Ramos (cell line): Measurements from ENCODE around the gene ARHGEF7.

Experiments used
- in situ Hi-C: fragments of 300-500 bp; cut with MboI; formaldehyde crosslinking; loops from one replicate; pipeline ENCODE4 v1.14.3; 2022; ENCODE audit warnings: low sequenced_read_pairs; ENCODE audit not compliant: unreplicated experiment

ARHGEF7 gene

DNA sequence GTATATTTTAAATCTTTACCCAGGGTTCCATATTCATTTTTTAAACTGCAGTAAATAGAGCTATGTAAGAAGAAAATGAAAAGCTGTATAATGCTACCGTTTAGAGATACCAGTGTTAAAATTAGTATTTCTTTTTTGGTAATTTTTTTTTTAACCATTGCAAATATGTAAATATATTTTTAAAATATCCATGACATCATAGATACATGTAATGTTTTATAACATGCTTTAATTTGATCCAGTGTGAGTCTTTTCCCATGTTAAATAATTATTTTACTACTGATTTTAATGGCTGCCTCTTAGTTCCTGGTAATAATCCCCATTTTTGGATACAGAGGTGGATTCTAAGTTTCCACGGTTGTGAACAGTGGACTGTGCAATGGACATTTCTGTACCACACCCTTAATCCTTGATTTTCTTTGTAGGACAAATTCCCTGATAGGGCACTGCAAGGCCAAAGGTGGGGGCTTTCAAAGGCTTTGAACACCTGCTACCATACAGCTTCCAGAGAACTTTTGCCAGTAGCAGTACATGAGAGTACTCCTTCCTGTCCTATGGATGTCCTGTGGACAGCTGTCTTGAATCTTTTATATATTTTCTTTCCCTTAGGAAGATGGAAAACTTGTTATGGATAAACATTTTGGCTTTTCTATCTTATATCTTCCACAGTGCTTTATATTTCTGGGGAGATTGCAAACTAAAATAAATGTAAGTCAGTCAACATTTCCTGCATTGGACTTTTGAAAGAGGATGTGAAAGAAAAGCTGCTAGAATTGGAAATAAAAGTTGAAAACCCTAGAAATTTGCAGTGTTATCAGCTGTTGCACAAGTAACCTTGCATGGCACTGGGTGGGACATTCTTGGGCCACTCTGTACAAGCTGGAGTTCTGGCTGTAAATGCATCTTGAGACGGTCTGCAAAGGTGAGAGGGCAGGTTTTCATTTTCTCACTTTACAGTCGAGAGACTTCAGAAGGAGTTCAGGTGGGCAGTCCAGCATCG is 46.8 kb downstream of the ARHGEF7 start:
- in situ Hi-C loops, result no loop called here

DNA sequence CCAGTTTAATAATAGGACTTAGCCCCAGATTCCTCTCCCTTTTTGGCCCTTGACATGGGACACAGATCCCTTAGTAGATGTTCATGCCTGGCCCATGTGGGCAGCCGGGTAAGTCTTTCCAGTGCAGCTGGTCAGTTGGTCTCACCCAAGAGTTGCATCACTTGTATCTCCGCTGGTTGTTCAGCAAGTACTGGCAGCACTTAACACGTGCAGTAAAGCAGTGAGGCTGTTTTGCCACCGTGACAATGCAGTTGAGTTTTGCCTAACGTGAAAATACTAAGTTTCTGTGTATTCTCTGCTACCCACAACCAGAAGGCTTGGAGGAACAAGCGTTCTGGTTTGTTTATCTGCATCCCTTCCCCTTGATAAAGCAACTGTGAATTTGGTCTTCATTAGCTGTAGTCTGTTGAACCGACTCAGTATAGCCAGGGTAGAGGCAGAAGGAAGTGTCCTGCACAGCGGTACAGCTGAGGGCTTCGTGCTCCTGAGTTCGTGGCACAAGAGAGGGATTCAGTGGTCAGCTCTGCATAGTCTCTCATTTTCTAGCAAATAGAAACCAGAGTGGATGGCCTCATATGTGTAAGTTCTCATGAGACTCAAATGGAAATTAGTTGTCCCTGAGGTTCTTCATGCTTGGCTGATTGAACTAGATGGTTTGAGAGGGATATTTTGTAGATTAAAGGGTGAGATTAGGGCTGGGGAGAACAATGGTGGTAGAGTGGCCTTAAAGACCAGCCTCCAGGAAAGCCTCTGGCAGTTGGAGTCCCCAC is 50.3 kb downstream of the ARHGEF7 start:
- in situ Hi-C loops, result no loop called here

DNA sequence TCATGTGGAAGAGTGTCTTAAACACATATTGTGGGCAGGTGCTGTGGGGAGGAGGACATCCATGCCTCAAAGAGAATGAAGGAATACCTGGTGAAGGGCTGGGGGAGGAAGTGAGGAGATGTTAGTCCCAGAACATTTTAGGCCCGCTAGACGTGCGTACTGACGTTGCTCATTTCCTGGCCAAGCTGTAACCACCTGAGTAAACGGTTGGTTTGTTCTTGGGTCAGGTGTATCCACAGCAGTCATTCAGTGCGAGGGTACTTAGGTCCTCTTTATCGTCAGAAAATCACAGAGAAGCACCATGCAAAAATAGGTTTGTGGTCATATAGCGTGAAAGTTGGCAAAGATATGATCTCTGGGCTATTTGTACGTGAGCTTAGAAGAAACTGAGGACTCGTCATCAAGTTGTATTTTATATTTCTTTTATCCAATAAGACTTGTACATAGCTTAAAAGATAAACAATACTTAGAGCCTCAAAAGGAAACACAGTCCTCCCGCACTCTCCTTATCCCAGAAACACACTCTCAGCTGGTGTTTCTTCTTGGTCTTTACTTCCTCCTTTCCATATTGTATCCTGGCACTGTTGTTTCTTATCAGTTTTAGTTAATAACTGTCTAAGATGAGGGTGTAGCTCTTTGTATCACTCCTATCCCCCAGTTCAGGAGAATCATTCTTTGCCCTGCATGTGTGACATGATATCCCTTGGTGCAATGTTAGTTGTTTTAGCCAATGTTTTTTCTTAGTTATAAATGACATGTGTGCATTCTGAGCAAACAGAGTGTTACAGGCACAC is 52.0 kb downstream of the ARHGEF7 start:
- in situ Hi-C loops, result no loop called here

DNA sequence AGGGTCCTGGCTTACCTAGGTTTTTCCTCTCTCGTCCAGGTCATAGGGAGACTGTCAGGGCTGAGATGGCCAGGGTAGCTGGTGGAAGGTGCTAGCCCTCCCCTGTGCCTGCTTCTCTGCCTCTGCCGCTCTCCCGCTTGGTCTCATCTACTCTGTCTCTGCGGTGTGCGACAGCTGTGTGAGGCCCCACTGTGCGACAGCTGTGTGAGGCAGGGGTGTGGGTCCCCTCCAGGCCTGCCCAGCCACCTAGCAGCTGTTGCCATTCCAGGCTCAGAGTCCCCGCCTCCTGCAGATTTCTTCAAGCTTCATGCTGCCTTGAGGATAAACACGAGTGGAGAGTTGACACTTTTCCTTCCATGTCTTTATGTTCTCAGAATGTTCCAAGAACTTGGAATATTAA is 53.0 kb downstream of the ARHGEF7 start:
- in situ Hi-C loops, result no loop called here

DNA sequence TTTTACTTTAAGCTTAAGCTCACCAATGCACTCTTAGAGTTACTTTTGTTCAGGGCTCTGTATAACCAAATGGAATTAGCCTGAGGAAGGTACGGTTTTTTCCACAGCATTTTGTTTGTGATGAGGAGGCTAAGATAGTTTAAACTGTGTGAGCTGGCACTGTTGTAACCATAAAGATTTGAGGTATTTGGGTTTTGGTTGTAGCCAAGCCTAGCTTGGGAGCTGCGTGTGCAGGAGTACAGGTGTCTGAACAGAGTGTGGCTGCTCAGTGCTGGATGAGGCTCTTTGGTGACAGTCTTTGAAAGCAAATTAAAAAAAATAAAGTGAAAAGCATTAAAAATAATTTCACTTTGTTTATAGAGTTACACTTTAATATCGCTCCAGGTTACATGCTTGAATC is 56.0 kb downstream of the ARHGEF7 start:
- in situ Hi-C loops, result no loop called here

DNA sequence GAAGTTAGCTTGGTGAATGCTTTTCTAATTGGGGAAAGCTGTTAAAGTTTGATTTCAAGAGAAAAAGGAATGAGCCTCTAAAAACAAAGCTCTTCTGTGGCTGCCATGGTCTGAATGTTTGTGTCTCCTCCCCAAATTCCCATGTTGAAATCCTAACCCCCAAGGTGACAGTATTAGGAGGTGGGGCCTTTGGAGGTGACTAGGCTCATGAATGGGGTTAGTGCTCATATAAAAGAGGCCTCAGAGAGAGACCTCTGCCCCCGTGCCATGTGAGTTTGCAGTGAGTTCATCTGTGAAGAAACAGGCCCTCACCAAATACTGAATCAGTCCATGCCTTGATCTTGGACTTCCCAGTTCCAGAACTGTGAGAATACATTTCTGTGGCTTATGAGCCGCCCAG is 56.5 kb downstream of the ARHGEF7 start:
- in situ Hi-C loops, result no loop called here

DNA sequence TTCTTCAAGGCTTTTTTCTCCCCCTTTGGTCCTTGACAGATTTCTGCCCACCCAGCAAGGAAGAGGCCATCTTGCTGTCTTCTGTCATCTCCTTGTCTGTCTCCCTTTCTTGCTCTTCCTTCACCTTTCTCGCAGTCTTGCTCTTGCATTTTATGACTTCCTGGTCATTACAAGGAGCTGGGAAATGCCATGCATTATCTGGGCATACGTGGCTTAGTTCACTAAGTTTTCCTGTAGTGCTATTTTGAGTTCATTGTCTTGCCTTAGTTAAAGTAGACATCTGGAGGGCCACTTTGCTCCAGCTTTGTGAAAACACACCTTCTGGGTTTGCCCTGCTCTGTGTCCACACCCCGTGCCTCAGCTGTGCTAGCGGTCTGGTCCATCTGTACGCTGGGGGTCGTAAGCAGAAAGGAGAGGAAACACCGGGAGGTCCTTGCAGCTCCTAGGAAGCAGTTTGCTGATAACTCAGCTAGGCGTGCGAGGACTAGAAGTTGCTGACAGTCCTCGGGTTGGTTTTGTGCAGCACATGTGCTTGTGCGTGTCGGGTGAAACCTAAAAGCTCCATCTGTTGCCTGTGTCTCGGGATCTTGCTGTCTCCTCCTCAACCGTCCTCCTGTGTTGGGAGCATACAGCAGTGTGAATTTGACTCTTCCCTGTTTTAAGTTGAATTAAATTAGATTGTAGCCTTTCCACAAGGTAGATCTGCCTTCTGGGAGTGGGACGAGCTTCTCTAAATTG is 59.4 kb downstream of the ARHGEF7 start:
- in situ Hi-C loops, result loop anchor here (25.0 kb wide), 1 partner anchor 462 kb away; the partner anchor contains the start of genes CARS2 and ING1

DNA sequence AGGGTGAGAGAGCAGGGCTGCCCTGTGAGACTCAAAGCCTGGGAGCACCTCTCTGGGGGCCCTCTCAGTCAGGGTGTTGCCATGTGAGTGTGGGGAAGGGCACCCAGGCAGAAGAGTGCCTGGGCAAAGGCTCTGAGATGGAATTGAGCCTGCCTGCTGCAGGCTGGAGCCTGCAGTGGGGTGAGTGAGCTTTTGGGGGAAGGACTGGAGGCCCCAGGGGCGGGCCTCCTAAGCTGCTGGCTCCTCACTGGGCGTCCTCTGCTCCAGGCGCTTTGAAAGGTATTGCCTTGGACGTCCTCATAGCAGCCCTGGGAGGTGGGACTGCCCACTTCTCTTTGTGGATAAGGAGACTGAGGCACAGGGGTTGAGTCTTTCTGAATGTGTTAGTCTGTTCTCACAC is 60.3 kb downstream of the ARHGEF7 start:
- in situ Hi-C loops, result loop anchor here (25.0 kb wide), 1 partner anchor 463 kb away; the partner anchor contains the start of genes CARS2 and ING1

DNA sequence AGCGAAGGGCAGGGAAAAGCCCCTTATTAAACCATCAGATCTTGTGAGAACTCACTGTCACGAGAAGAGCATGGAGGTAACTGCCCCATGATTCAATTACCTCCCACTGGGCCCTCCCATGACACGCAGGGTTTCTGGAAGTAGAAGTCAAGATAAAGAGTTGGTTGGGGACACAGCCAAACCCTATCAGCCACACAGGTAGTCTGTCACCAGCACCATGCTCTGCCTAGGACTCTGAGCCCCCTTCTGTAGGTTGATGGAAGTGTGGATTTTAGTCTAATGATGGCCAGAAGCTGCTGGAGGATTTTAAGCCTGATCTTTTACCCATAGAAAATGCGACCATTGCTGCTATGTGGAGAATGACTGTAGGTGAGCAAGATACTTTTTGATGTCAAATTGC is 60.8 kb downstream of the ARHGEF7 start:
- in situ Hi-C loops, result loop anchor here (25.0 kb wide), 1 partner anchor 464 kb away; the partner anchor contains the start of genes CARS2 and ING1

DNA sequence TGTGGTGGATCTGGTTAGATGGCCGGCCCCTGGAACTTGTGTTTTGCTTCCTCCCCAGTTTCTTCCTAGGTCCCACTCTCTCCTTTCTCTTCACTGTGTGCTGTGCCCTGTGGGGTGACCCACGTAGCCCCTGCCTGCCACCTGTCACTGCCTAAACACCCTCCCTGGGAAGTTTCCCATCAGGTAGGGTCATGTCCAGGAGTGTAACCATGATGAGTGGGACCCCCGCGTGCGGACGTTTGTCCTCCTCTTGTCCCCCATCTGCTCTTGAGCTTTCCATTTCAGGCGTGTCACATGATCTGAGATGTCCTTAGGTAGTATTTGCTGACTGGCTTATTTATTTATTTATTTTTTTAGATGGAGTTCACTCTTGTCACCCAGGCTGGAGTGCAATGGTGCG is 61.3 kb downstream of the ARHGEF7 start:
- in situ Hi-C loops, result loop anchor here (25.0 kb wide), 1 partner anchor 464 kb away; the partner anchor contains the start of genes CARS2 and ING1

DNA sequence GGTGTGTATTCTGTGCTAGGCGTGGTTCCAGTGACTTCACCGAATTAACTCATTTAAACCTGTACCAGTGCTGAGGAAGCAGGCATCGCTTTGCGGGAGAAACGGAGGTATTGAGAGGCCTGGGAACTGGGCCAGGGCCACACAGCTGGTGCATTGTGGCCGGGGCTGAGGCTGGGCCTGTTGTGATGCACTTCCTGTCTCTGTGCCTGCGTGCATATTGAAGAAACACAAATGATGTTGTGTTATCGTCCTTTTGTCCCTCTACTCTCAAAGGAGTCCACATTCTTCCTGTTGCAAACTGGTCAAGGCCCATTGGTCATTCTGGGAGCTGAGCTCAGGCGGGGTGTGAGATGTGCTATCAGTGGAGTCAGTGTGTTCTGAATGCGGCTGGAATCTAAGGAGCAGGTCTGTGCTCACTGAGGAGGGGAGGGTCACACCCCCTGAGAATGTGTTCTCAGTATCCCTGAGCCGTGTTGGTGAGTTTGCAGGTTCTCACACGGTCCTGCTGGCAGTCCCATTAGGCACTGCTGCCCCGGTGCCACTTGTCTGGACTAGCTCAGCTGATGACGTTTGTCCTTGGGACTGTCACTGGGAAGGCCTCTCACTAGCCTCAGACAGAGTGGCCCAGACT is 62.1 kb downstream of the ARHGEF7 start:
- in situ Hi-C loops, result loop anchor here (25.0 kb wide), 1 partner anchor 465 kb away; the partner anchor contains the start of genes CARS2 and ING1

DNA sequence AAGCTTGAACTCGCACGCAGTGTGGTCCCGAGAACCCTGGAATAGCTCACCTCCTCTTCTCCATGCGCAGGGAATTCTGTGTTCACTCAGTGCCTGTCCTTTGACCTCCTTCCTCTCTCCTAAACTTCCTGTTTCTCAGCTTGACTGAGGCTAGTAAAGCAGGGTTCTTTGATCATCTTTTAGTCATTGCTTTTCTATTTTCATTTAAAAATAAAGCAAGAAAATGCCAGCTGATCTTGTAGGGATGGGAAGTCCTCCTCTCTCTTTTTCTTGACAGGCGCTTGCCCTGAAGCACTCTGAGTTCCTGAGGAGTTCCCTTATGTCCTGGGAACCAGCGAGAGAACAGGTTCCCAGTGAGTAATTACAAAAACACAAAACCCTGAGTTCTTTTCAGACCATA is 62.8 kb downstream of the ARHGEF7 start:
- in situ Hi-C loops, result loop anchor here (25.0 kb wide), 1 partner anchor 466 kb away; the partner anchor contains the start of genes CARS2 and ING1

DNA sequence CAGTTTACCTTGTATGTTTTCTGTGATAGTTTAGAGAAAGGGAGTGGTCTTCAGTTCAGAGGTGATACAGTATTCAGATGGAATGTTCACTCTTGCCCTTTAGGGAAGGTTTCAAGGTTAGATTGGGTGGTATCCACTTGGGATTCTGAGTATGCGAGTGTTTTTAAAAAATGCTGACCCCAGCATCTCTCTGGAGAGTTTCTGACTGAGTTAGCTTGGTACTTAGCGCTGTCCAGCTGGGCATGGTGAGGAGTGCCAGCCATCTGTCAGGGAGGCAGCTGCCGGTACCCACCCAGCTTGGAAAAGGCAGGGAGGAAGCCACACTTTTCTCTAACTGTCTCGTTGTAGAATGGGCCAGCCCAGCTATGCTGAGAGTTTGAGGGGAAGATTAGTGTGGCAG is 63.3 kb downstream of the ARHGEF7 start:
- in situ Hi-C loops, result loop anchor here (25.0 kb wide), 1 partner anchor 466 kb away; the partner anchor contains the start of genes CARS2 and ING1

DNA sequence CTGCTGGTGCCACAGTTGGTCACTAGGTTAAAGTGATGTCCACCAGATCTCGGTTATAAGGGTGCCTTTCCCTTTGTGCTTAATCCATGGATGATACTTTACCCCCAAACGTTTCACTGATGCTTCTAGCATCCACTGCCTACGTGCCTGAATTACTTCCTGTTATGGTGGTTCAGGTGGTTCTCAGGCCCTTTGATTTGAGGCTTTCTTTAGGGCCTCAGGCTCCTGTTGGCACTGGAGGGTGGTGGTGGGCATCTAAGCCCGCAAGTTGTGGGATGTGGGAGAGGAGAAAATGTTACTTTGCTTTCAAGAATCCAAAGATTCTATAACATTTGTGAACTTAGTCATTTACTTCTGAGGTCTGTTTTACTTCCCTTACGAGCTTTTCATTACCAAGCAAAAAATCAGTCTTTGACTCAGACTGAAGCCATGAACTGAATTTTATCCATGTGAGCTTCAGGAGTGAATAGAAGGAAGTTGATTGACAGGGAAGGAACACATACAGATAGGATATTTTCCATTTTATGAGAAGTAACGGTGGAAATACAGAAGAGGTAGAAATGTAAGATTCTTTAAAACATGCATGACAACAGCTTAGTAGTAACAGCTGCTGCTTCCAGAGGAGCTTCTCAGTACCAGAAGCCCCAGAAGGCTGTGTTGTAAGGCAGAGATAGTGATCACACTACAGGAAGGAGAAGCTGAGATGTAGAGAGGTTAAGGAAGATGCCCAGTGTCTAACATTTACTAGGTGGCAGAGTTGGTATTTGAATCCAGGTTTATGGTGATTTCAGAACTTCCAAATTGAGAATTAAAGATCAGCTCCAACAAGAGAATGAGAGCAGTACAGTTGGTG is 65.0 kb downstream of the ARHGEF7 start:
- in situ Hi-C loops, result loop anchor here (25.0 kb wide), 1 partner anchor 468 kb away; the partner anchor contains the start of genes CARS2 and ING1

DNA sequence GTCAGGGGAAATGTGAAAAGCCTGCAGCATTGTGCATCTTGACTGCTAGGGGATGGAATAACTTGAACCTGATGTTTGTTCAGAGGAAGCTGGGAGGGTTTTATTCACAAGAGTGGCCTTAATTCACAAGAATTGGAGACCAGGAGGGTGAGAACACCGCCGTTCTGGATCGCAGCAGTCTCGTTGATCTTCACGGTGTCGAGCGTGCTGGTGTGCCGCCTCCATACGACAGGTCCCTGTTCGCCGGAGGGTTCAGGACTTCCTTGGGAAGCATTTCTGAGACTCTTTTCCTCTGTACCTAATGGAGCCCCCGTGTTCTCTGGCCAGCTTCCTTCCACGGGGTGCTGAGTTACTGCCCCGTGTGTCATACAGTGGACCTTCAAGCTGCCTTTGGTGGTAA is 66.9 kb downstream of the ARHGEF7 start:
- in situ Hi-C loops, result loop anchor here (25.0 kb wide), 1 partner anchor 470 kb away; the partner anchor contains the start of genes CARS2 and ING1

DNA sequence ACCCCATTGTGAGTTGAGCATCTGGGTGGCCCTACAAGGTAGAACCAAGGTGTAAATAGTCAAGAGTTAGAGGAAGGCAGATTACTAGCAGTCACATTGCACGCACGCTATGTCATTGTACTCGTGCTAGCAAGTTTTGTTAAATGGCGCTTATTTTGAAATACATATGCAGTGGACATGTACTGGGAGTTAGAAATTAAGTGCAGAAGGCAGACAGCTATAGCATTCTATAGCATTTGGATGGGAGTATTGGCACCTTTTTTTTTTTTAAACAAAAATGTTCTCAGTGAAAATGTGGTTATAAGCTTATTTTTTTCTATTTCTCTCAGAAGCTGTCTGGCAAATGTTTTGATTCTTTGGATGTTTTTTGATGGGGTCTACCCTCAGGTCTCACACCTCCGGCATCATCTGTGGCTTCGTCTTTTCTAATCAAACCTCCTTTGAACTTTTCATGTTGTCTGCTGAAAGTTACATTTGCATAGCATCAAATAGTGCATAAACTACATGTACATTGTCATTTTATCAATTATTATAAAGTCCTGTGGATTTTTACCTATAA is 68.1 kb downstream of the ARHGEF7 start:
- in situ Hi-C loops, result loop anchor here (25.0 kb wide), 1 partner anchor 471 kb away; the partner anchor contains the start of genes CARS2 and ING1

DNA sequence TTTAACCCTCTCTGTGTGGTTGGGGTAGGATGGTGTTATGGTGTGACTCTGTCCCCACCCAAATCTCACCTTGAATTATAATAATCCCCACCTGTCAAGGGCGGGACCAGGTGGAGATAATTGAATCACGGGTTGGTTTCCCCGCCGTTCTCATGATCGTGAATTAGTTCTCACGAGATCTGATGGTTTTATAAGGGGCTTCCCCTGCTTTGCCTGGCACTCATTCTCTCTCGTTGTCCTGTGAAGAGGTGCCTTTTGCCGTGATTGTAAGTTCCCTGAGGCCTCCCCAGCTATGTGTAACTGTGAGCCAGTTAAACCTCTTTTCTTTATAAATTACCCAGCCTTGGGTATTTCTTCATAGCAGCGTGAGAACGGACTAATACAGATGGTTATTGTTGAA is 68.8 kb downstream of the ARHGEF7 start:
- in situ Hi-C loops, result loop anchor here (25.0 kb wide), 1 partner anchor 472 kb away; the partner anchor contains the start of genes CARS2 and ING1
